ENCODE measurements around the gene MRPL14.

MRPL14 gene

GRCh38 chr6:44090465-44090864, 36.8 kb downstream of the MRPL14 start:
- no peak for ATAC-seq
- TF ChIP-seq ZNF8 (CRISPR knock-in tag; IDR thresholded peaks at IDR 0.05), result no peak
- TF ChIP-seq ZNF565 (CRISPR knock-in tag; conservative IDR thresholded peaks at IDR 0.05; ENCODE audit: low read depth), result no peak
- TF ChIP-seq POU6F1 (CRISPR knock-in tag; IDR thresholded peaks at IDR 0.05; ENCODE audit: borderline replicate concordance, low read depth), result no peak

GRCh38 chr6:44088827-44089590, 38.2 kb downstream of the MRPL14 start:
- TF ChIP-seq ZNF8 (CRISPR knock-in tag; IDR thresholded peaks at IDR 0.05) (no peak), ZNF565 (CRISPR knock-in tag; conservative IDR thresholded peaks at IDR 0.05; ENCODE audit: low read depth) (no peak), CSRNP3 (CRISPR knock-in tag; IDR thresholded peaks at IDR 0.05) (no peak), ARNTL (CRISPR knock-in tag; IDR thresholded peaks at IDR 0.05; ENCODE audit: borderline replicate concordance, low read depth) (no peak), CSDC2 (CRISPR knock-in tag; IDR thresholded peaks at IDR 0.05) (no peak), ZFP30 (CRISPR knock-in tag; IDR thresholded peaks at IDR 0.05) (no peak), ISL1 (CRISPR knock-in tag; IDR thresholded peaks at IDR 0.05) (no peak), PATZ1 (CRISPR knock-in tag; IDR thresholded peaks at IDR 0.05; ENCODE audit: borderline replicate concordance) (no peak), TOX (CRISPR knock-in tag; IDR thresholded peaks at IDR 0.05; ENCODE audit: borderline replicate concordance) (no peak), PPARA (CRISPR knock-in tag; IDR thresholded peaks at IDR 0.05; ENCODE audit: borderline replicate concordance) (no peak), TCF4 (CRISPR knock-in tag; IDR thresholded peaks at IDR 0.05; ENCODE audit: borderline replicate concordance) (no peak), CREB5 (CRISPR knock-in tag; IDR thresholded peaks at IDR 0.05; ENCODE audit: low read depth) (no peak), TSHZ2 (CRISPR knock-in tag; IDR thresholded peaks at IDR 0.05) (no peak), RARB (CRISPR knock-in tag; IDR thresholded peaks at IDR 0.05) (no peak), OSR1 (CRISPR knock-in tag; IDR thresholded peaks at IDR 0.05) (no peak), ZC3H10 (CRISPR knock-in tag; IDR thresholded peaks at IDR 0.05) (no peak)
- ATAC-seq, result no peak

- no peak for TF ChIP-seq CSRNP3 (CRISPR knock-in tag; IDR thresholded peaks at IDR 0.05)
- TF ChIP-seq PATZ1 (CRISPR knock-in tag; IDR thresholded peaks at IDR 0.05; ENCODE audit: borderline replicate concordance), result no peak
- TF ChIP-seq ZNF565 (CRISPR knock-in tag; conservative IDR thresholded peaks at IDR 0.05; ENCODE audit: low read depth), result no peak
- no peak for TF ChIP-seq CSDC2 (CRISPR knock-in tag; IDR thresholded peaks at IDR 0.05)
- no peak for ATAC-seq
These were observed 39.6 kb downstream of the MRPL14 start for GRCh38 chr6:44087623-44088022.
